HG02571 (cell line): Measurements from ENCODE around the gene LRRC52.

ENCODE experiments used
- ATAC-seq: cut with Tn5 transposase; IDR thresholded peaks from one replicate; pipeline ENCODE4 v1.9.1; 2021; ENCODE audit warnings: mild to moderate bottlenecking, moderate library complexity; ENCODE audit not compliant: unreplicated experiment

The LRRC52 gene

DNA sequence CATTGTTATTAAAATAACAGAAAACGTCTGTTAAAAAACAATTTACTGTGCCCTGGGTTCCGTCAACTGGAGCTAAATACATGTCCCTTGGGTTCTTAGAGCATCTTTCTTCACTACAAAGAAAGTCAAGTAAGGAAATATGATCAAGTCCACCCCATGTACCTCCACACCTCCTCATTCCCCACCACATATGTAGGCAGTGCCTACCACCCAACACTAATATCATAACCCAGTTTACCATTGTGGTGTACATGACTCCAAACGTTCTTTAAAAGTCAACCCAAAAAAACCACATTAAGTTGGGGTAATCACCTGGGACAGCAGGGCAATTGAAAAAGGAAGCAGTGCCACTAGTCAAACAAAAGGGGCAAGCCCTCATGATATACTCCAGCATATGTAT lies 7.8 kb upstream of the LRRC52 start:
- ATAC-seq = no peak

DNA sequence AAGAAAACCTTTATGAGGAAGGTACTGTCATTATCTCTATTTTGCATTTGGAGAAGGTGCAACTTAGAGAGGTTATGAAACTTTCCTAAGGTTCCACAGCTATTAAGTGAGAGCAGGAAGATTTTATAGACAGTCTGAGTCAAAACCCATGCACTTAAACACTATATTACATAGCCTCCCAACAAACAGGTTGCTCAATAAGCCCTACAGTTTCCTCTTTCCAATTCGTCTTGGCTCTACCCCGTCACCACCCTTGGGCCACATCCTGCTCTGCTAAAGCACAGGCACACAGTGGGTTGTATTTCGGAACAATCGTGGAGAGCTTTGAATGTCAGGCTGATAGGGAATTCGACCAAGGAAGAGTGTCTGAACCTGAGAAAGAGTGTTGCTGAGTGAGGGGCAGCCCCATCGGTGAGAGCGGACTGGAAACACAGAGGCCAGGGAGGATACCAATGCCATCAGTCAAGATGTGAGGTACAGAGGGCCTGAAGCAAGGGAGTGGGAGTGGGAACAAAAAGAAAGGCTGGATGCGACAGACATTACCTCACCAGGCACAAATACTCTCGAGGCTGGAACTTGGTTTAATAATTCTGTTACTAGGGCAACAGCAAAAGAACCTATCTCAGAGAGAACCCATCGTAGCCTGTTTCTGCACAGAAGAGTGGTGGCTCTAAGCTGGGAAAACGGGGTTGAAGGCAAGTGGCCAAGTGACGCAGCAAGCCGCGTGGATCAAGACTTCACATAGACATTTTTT lies 6.3 kb upstream of the LRRC52 start:
- ATAC-seq = no peak

DNA sequence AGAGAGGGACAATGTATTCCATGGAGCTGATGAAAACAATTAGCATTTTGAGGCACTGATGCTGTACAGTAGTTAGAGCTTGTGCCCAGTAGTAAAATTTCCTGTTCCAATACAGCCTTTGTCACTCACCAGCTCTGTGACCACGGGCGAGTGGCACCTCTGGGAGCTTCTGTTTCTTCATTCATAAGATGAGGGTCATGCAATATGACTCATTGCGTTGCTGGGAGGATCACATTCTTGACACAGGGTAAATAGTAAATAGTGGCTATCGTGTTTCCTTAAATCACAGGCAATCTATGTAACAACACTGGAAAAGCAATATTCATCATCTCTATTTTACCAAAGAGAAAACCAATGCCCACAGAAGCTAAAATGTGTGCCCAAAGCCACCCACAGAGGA lies 4.5 kb upstream of the LRRC52 start:
- no peak for ATAC-seq

DNA sequence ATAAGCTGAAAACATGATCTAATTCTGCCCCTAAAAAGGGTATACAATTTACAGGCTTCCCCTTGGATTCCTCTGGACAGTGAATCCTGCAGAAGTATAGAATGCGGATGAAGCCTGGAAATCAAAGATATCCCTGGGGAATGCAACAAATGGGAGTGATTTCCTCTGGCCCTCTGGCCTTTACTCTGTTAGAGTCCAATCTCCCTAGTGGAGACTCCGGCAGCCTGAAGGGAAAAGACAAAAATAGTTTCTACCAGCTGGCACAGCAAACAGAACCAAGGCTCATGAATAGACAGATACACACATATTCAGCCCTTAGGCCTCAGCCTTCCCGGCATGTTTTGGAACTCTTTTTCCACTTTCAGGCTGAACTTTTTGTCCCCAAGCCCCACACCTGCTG lies 3.9 kb upstream of the LRRC52 start:
- ATAC-seq = no peak

DNA sequence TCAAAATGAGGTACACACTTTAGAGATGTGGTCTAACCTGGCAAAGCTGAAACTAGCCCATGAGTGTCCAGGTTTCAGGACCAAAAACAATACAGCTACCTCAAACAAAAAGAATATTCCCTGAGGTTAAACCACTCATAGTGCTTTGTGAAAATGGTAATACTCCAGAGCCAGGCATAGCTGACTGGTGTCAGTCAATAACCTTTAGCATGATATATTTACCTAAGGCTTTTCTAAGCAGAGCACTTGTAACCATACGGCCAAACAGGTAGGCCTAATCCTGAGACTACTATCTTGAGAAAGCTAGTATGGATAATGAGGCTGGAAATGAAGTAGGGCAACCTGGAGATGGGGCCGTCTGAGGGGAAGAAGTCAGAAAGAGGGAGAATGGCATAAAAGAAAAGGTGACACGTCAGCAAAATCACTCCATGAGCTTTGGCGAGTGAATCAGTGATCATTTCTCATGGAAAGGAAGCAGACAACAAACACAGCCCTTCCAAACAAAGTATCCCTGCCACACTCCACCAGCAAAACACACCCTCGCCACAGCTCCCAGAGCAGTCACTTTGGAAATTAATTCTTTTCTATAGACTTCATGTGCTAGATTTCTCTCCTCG lies 1.7 kb upstream of the LRRC52 start:
- ATAC-seq = no peak

DNA sequence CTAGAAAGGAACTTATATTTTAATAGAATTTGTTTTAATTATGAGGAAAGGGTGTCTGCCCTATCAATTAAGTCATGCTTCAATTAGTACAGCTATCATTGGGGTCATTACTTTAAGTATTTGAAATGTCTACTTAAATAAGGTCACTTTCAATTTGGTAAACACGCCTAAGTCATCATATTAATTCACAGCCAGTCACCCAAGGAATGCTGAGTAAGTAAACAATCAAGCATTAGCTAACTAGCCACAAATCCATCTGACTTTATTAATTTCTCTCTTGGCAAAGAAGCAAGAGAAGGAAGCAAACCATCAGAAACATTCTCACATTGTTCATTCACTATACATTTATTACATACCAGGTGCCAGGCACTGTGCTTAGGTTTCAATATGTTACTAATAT lies 1.2 kb upstream of the LRRC52 start:
- ATAC-seq = no peak

DNA sequence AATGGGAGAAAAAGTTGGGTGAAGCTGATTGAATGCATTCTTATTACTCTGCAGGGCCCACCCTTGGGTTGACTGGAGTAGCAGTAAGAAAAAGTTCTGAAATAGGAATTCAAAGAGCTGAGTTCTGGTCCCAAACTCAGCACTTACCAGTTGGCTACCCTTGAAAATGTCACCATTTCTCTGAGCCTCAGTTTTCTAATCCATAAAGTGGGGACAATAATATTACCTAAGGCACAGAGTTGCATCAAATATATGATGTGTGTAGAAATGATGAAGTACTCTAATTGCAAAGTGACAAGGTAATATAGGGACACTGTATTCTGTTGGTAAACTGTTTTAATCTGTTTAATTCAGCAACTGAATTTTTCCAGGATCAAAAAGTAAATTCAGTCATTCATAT lies 1.2 kb downstream of the LRRC52 start:
- no peak for ATAC-seq

DNA sequence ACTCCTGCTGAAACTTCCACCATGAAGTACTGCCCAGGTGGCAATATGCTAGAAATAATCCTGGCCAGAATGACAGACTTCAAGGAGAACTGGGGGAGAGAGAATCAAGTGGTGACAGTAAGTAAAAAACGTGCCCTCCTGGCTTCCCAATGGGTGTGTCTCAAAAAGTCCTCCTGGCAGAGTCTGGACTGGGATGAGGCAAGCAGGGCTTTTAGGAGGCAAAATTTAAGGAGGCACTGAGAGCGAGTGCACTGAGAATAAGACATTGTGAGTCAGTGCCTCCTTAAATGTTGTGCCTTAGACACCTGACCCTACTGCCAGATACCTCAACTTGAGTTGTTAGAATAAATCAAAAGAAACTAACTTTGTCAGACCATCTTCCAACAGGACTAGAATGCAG lies 2.2 kb downstream of the LRRC52 start:
- ATAC-seq = no peak

DNA sequence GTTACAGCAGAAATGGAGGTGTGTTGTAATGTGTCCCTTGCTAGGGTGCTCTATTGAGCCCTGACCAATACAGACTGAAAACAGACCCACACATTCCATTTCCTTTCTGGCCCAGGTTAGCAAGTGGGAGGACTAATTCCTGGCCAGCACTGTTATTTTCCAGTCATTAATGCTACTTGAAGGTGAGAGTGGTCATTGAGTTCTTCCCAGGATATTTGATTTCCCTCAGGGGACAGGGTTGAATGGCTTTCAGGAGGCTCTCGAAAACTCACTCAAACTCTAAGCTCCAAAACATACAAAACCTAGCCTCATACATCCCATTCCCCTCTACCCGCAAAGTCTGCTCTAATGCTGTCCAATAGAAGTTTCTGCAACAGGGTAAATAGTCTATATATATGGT lies 6.2 kb downstream of the LRRC52 start:
- no peak for ATAC-seq

DNA sequence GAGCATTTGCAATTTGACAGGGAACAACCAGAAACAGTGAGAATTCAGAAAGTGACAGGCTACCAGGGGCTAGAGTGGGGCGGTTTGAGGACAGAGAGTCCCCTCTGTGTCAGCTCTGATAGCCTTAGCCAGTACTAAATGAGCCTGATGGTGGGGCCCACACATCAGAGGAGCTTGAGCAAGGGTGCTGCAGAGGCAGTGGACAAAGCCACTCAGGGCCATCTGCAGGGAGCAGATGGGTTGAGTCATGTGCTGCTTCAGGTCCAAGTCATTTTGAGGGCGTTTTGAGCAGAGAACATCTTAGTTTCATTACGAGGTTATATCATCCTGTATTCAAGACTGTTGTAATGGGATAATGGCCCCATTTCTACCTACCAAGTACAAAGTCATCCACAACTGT lies 7.7 kb downstream of the LRRC52 start:
- ATAC-seq = no peak

DNA sequence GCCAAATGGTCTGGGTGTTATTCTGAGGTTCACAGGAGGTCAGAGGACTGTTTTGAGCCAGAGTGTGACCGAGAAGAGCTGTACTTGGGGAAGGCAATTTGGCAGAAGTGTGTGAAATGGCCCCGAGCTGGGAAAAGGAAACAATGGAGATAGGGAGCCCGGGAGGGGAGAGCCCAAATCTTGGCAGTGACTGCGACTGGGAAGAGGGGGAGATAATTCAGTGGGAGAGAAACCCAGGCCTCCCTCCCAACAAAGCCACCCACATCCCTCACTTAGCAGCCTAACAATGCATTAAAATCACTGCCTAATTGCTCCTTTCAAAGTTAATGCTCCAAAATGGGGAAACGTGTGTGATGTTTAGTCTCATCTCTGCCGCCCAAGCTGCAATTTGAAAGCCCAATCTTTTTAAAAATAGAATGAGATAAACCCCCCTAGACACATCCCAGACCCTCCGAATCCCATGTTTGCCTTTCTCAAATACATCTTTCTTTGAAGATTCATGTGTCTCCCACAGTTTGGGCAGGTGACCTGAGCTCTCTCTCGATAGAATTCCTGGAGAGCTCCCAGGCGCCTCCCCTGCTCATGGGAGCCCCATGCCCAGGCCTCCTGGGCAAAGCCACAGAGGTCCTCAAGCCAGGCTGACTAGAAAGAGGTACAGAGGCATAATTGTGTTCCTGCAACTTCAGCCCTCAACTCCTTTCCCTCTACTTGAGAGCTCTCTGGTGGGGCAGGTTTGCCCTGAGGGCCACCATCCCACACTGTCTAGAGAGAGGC lies 17.3 kb downstream of the LRRC52 start:
- no peak for ATAC-seq

DNA sequence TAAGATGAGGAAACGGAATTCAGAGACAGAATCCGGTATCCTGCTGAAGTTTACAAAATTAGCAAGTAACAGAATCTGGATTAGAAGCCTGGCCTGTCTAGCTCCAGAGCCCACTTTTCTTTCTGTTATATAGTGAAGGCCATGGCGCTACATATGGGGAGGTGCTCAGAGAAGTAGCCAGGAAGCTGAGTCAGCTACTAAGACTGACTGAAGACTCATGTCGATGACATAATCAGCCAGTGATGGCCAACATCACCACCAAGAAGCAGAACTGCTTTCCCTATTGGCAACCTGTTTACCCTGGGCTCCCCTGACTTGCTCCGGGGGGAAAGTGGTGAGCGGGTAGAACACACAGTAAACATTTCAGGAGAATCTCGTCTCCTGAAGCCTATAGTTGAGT lies 18.8 kb downstream of the LRRC52 start:
- ATAC-seq = no peak

DNA sequence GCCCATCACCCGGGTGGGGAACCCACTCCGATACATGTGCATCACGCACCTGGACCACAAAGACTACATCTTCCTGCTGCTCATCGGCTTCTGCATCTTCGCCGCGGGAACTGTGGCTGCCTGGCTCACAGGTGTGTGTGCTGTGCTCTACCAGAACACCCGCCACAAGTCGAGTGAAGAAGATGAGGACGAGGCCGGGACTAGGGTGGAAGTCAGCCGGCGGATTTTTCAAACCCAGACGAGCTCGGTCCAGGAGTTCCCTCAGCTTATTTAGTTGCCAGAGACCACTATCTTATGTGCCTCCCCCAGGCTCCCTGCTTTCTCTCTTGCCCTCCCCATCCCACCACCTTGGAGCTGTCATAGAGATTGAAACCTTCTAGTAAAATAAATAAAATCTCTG lies 19.8 kb downstream of the LRRC52 start:
- ATAC-seq = no peak

DNA sequence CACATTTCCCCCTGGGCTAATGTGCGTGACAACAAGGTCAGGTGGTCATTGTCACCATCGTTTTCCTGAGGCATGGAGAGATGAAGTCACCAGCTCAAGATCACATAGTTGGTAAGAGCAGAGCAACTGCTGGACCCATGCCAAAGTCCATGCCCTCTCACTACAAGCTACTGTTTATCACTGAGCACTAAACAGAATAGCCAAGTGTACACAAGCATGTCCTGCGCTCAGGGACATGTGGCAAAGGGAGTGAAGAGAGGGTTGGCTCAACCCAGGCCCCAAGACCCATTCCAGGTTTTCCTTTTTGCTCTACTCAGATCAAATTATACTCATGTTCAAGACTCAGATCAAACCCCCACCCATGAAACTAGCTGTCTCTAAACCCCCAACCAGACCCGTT lies 20.8 kb downstream of the LRRC52 start:
- no peak for ATAC-seq

DNA sequence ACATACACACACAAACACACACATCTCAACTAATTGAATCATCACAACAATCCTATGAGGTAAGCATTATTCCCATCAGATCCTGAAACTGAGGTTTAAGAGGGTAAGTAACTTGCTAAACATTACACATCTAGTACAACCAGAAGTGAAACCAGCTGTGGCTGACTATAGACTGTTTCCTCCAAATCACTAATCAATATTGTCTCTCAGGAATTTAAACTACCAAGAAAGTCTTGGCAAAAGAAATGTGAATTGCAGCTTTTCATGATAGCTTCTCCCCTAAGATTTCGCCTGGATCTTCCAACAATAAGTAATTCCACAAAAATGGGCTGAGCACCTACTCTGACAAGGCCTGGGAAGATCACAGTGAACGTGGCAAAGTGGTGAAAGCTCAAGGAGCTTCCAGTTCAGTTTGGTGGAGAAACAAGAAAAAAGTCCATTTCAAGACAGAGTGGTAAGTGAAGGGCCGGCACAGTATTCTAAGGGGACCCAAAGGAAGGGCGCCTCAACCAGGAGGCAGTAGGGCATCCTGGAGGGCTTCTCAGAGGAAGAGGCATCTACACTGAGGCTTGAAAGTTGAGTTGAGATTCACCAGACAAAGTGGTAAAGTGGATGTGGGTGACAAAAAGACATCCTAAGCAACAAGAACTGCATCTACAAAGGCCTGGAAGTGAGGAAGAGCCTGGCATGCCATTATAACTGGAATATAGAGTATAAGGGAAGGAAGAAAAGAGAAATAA lies 22.1 kb downstream of the LRRC52 start:
- ATAC-seq = no peak

DNA sequence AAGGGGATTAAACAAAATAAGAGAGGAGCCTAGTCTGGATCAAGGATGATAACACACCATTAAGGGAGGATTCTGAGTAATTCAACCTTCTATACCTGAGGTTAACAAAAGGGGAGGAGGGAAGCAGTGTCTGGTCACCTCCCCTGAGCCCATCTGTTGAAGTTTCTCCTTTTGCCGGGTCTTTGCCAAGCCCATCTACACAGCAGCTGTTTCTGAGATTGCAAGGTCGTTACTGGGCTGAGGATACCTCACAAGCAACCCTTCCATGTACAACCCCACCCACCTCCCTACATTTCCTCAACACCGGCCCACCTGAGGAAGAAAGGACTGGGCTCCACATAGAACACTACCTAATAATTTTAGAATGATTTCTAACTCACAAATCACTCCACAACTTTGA lies 26.3 kb downstream of the LRRC52 start:
- no peak for ATAC-seq

DNA sequence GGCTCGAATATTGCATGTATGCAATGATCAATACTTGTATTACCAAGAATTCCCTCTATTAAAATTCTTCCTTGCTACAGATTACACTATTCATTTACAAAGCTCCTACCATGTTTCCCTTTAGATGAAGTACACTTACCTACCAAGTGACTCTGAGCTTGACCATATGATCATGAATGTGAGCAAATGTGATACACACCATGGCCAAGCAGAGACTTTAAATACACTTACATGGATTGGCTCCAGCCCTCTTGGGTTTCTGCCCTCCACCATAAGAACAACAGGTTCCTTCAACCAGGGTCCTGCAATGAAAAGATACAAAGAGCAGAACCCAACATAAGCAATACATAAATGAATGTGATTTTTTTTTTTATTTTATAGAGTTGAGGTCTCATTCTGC lies 30.0 kb downstream of the LRRC52 start:
- ATAC-seq = no peak

DNA sequence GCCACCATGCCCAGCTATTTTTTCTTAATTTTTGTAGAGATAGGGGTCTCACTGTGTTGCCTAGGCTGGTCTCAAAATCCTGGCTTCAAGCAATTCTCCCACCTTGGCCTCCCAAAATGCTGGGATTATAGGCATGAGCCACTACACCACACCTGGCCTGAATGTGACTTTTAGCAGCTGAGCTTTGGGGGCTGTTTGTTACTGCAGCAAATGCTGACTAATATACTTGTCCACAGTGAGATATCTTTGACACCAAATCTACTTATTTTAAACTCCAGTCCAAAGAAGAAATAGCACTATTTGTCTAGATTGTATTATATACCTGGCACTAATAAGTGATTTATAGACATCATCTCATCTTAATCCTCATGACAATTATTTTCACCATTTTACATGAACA lies 30.5 kb downstream of the LRRC52 start:
- ATAC-seq = no peak

DNA sequence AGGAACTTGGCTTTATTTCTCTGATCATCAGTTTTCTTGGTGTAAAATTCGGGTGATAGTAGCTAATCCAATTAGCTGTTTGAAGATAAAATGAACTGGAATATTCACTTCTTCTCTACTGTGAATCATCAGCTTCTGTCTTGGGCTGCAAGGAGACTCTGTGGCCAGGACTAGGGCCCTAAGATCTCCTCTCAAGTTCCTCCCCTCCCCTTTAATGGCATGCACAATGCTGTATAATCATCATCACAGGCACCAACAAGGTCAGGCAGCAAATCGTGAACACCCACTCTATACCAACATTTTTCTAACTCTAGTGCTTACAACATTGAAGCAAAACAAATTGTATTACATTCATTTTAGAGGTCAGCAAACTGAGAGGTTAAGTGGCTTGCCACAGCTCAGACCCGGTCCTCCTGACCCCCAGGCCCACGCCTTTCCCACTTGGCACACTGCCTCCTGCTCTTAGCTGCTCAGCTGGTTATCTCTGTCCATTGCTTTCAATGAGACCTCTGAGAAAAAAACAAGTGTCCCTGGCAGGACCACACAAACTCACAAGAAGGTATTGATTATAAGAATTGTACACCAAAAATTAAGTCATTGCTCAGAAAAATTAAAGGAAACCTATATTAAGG lies 31.8 kb downstream of the LRRC52 start:
- ATAC-seq = no peak

DNA sequence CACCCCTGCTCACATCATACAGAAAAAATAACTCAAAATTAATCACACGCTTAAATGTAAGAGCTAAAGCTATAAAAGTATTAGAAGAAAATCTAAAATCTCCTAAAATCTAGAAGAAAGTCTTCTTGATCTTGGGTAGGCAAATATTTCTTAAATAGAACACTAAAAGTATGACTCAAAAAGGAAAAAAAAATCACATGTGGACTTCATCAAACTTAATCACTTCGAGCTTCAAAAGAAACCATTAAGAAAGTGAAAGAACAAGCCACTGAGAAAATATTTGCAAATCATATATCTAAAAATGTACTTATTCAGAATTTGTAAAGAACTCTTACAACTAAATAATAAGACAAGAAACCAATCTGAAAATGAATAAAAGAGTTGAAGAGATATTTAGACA lies 32.7 kb downstream of the LRRC52 start:
- ATAC-seq = no peak

DNA sequence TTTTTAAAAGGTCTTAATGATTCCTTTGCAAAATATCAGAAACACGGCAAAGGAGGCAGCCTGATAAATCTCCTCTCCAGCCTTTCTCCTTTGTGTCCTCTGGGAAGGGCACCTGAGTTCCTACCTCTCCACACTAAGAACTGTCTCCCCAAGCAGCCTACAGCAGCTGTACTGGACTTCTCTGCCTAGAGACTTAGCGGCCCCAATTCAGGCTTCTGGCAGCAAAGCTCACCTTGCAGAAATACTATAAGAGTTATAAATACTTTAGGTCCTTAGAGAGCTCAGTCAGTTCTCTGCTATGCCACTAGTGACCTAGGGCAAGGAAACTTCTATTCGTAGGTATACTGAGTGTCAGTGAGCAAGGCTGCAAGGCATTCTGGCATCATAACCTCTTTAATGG lies 33.9 kb downstream of the LRRC52 start:
- no peak for ATAC-seq
